OCI-LY7 (cell line): ENCODE results near the gene ADAMTS20.

ENCODE experiments used
- CTCF ChIP-seq: fragments of 200-600 bp; sonication (generic); conservative IDR thresholded peaks from 2 replicates; pipeline ENCODE4 v1.5.1; 2014; ENCODE audit warnings: mild to moderate bottlenecking, antibody characterized with exemption, low read length, moderate library complexity, mixed read lengths
- EZH2phosphoT487 ChIP-seq: fragments of 200-600 bp; sonication (generic); IDR thresholded peaks from 2 replicates; pipeline ENCODE4 v1.6.1; 2018; ENCODE audit warnings: low read depth, borderline replicate concordance, mild to moderate bottlenecking, mixed run types, antibody characterized with exemption, low read length, moderate library complexity, mixed read lengths

GRCh38 chr12:43362910-43363694 is 188.9 kb downstream of the ADAMTS20 start:
- TF ChIP-seq CTCF (no peak), EZH2phosphoT487 (no peak)
